A549 (cell line): Measurements from ENCODE around the gene ITM2C. TPM values are rescaled to one million over a fixed set of nuclear protein-coding genes. Genes with fewer than 3 reads are reported as not detected.
A peak's percentile ranks its signal among the peaks of the same experiment; 100 is the strongest.

Source experiments
- ATAC-seq, 2 experiments: fragments of 200-7000 bp in 1 of 2; fragments of >200 bp in 1 of 2; cut with Nextera tagmentation in 1 of 2; cut with Tn5 transposase in 1 of 2; 3 replicates each; pipeline versions ENCODE4 v1.8.0 to v1.9.1; 2018 to 2020; ENCODE audit warnings: mild to moderate bottlenecking in 1 of 2, moderate library complexity in 1 of 2
- CTCF ChIA-PET: fragments of 300-600 bp; sonication (Branson Sonifier 250); formaldehyde crosslinking; extraction: SDS; loops from one replicate; lab custom pipeline; 2021; ENCODE audit warnings: antibody characterized with exemption, inconsistent platforms; lab: Yijun Ruan, JAX
- POLR2A ChIA-PET: fragments of 350-600 bp; formaldehyde crosslinking; extraction: SDS; loops from one replicate; lab custom pipeline; 2021; ENCODE audit warnings: antibody characterized with exemption, inconsistent platforms; lab: Yijun Ruan, JAX
- DNase-seq, 2 experiments: peaks; one replicate each; pipeline versions ENCODE4 v3.0.0 to v3.0.0-alpha.2; 2011 to 2016; ENCODE audit warnings: low read depth in 1 of 2, low spot score in 1 of 2
- FAIRE-seq: peaks from 2 replicates; lab custom pipeline; 2011; peaks lifted over from hg19 to GRCh38; lab: Jason Lieb, UNC
- H3K27ac ChIP-seq, 2 experiments: fragments of >200 bp; sonication (Bioruptor Twin); formaldehyde crosslinking; 3 replicates each; pipeline ENCODE4 v1.5.1; 2016 to 2017
- H3K4me1 ChIP-seq: fragments of >200 bp; sonication (Bioruptor Twin); formaldehyde crosslinking; 3 replicates; pipeline ENCODE4 v1.6.1; 2016
- H3K4me2 ChIP-seq: fragments of >200 bp; sonication (Bioruptor Twin); formaldehyde crosslinking; 3 replicates; pipeline ENCODE4 v1.6.1; 2016
- H3K4me3 ChIP-seq: fragments of >200 bp; sonication (Bioruptor Twin); formaldehyde crosslinking; 3 replicates; pipeline ENCODE4 v1.5.1; 2016
- H3K9me3 ChIP-seq: fragments of >200 bp; sonication (Bioruptor Twin); formaldehyde crosslinking; 3 replicates; pipeline ENCODE4 v1.6.1; 2016
- CBX2 ChIP-seq: fragments of 200-600 bp; sonication (generic); IDR thresholded peaks from 2 replicates; pipeline ENCODE4 v1.6.1; 2016; ENCODE audit warnings: low read depth, mild to moderate bottlenecking, borderline replicate concordance
- CBX8 ChIP-seq: fragments of 200-600 bp; sonication (generic); IDR thresholded peaks from 2 replicates; pipeline ENCODE4 v1.6.1; 2016
- EHF ChIP-seq: fragments of 250-450 bp; sonication (Bioruptor Pico); IDR thresholded peaks from 2 replicates; pipeline ENCODE4 v1.5.0; 2020; ENCODE audit warnings: mild to moderate bottlenecking
- EP300 ChIP-seq, 2 experiments: fragments of >200 bp; sonication (Bioruptor Twin); formaldehyde crosslinking; IDR thresholded peaks; 2 replicates in 1 of 2; 3 replicates in 1 of 2; pipeline ENCODE4 v1.6.1; 2016 to 2017
- FOSB ChIP-seq: fragments of 250-450 bp; sonication (Bioruptor Pico); IDR thresholded peaks from 2 replicates; pipeline ENCODE4 v1.5.0; 2020; ENCODE audit warnings: mild to moderate bottlenecking, moderate library complexity
- FOSL2 ChIP-seq, 2 experiments: fragments of 450-650 bp in 1 of 2; fragments of >200 bp in 1 of 2; sonication (Bioruptor Twin) in 1 of 2; formaldehyde crosslinking; IDR thresholded peaks; 2 replicates each; pipeline versions ENCODE4 v1.5.0 to v1.6.1; 2016 to 2020; ENCODE audit warnings: mild to moderate bottlenecking in 1 of 2, moderate library complexity in 1 of 2
- GATA3 ChIP-seq: IDR thresholded peaks from 2 replicates; pipeline ENCODE4 v1.6.1; 2012; ENCODE audit warnings: borderline replicate concordance
- JUNB ChIP-seq: fragments of >200 bp; sonication (Bioruptor Twin); formaldehyde crosslinking; IDR thresholded peaks from 2 replicates; pipeline ENCODE4 v1.6.1; 2016
- KDM5A ChIP-seq: fragments of 200-600 bp; sonication (generic); IDR thresholded peaks from 2 replicates; pipeline ENCODE4 v1.6.1; 2016; ENCODE audit warnings: antibody characterized with exemption, mild to moderate bottlenecking
- MAFK ChIP-seq: fragments of 450-650 bp; IDR thresholded peaks from 2 replicates; pipeline ENCODE4 v1.6.1; 2014; ENCODE audit not compliant: partially characterized antibody
- POLR2A ChIP-seq: IDR thresholded peaks from 2 replicates; pipeline ENCODE4 v1.6.1; 2012; ENCODE audit warnings: mild to moderate bottlenecking, low read length
- POLR2AphosphoS2 ChIP-seq: conservative IDR thresholded peaks from 2 replicates; pipeline ENCODE4 v1.6.1; 2012; ENCODE audit warnings: low read length, improper control_type of control experiment, inconsistent platforms
- RAD21 ChIP-seq, 2 experiments: fragments of >200 bp in 1 of 2; sonication (Bioruptor Twin) in 1 of 2; formaldehyde crosslinking in 1 of 2; IDR thresholded peaks in 1 of 2; conservative IDR thresholded peaks in 1 of 2; 2 replicates in 1 of 2; 3 replicates in 1 of 2; pipeline ENCODE4 v1.6.1; 2012 to 2018; ENCODE audit warnings: inconsistent platforms in 1 of 2
- RFX5 ChIP-seq: fragments of 450-650 bp; IDR thresholded peaks from 2 replicates; pipeline ENCODE4 v1.7.1; 2014; ENCODE audit warnings: antibody characterized with exemption, mild to moderate bottlenecking, moderate library complexity
- SMC3 ChIP-seq: fragments of >200 bp; sonication (Bioruptor Twin); formaldehyde crosslinking; IDR thresholded peaks from 3 replicates; pipeline ENCODE4 v1.6.1; 2018; ENCODE audit warnings: inconsistent platforms
- ZFP36 ChIP-seq: fragments of 450-650 bp; IDR thresholded peaks from 2 replicates; pipeline ENCODE4 v1.6.1; 2014; ENCODE audit warnings: borderline replicate concordance; ENCODE audit not compliant: partially characterized antibody
- WGBS: methylation state at CpG from one replicate; pipeline ENCODE4 v1.1.6; 2017; ENCODE audit errors: missing lambda C conversion rate; 5-methylcytosine and 5-hydroxymethylcytosine counted together
- polyA plus RNA-seq, 4 experiments: library from polyadenylated mRNA; depleted of rRNA in 3 of 4; stranded (reverse); fragments of >200 nt; fragmentation: RNase III in 1 of 4; extraction: RNeasy Plus Mini Kit Qiagen cat#74134 plus additional on column Dnase treatment in 1 of 4; gene quantifications; 2 replicates in 3 of 4; 3 replicates in 1 of 4; pipeline ENCODE4 v1.2.3, GENCODE V29; 2011 to 2017
- TF ChIP-seq, protein P1 (sequence below): fragments of 250-450 bp; sonication (Bioruptor Pico); IDR thresholded peaks from 2 replicates; pipeline ENCODE4 v1.5.0; 2021; ENCODE audit warnings: mild to moderate bottlenecking, moderate library complexity, borderline replicate concordance
- TF ChIP-seq, protein P2 (sequence below): fragments of 200-600 bp; sonication (generic); IDR thresholded peaks from 2 replicates; pipeline ENCODE4 v1.6.1; 2016; ENCODE audit warnings: antibody characterized with exemption, mild to moderate bottlenecking, moderate library complexity
- TF ChIP-seq, protein P3 (sequence below): fragments of >200 bp; sonication (Bioruptor Twin); formaldehyde crosslinking; IDR thresholded peaks from 3 replicates; pipeline ENCODE4 v1.5.1; 2016
- TF ChIP-seq, protein P4 (sequence below): IDR thresholded peaks from 2 replicates; pipeline ENCODE4 v1.6.1; 2012; ENCODE audit warnings: low read depth, borderline replicate concordance
- TF ChIP-seq, protein P5 (sequence below): IDR thresholded peaks from 2 replicates; pipeline ENCODE4 v1.6.1; 2012

Gene ITM2C
- polyA plus RNA-seq, 2 of the 4 experiments (the other 2 are of a cell fraction) = 84.0 to 88.1 TPM

DNA sequence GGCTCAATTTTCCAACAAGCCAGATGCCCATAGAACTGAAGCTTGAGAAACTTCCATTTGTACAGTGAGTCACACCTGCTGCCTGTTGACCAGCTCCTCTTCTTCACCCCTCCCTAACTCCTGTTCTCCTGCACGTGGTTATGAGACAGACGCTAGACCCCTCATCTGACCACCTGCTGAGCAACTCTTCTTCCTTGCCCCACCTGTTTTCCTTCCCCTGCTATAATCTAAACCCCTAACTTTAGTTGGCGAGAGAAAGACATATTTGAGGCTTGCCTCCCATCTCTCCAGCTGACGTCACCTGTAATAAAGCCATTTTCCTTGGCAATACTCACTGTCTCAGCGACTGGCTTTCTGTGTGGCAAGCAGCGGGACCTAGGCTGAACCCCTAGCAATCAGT, 22.3 kb upstream of the ITM2C start (continued):
- TF ChIP-seq, protein P1, sequence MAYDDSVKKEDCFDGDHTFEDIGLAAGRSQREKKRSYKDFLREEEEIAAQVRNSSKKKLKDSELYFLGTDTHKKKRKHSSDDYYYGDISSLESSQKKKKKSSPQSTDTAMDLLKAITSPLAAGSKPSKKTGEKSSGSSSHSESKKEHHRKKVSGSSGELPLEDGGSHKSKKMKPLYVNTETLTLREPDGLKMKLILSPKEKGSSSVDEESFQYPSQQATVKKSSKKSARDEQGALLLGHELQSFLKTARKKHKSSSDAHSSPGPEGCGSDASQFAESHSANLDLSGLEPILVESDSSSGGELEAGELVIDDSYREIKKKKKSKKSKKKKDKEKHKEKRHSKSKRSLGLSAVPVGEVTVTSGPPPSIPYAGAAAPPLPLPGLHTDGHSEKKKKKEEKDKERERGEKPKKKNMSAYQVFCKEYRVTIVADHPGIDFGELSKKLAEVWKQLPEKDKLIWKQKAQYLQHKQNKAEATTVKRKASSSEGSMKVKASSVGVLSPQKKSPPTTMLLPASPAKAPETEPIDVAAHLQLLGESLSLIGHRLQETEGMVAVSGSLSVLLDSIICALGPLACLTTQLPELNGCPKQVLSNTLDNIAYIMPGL = no peak
- no peak for TF ChIP-seq RFX5
- no peak for TF ChIP-seq MAFK
- no peak for TF ChIP-seq EHF (CRISPR knock-in tag)
- TF ChIP-seq GATA3 = no peak
- TF ChIP-seq JUNB = no peak

DNA sequence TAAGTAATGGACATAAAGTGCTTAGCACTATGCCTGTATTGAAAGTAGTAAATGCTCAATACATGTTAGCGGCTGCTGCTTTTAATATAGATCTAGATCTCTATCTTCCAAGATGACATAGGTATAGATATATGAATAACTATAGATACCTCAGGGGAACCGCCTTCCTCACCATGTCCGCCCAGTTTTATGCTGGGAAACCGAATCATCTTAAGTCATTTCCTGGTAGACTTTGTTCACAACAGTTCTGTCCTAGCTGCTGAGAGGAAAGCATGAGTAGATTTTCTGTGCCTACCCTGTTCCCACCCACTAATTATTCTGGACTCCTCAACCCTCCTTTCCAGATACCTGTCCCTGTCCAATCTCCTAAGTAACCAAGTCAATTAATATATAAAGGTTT, 21.6 kb upstream of the ITM2C start:
- H3K9me3 ChIP-seq = peaks cover 8% of the 10 kb centered on the region; the same call in 1 of the 3 replicates
- 65% methylated on average over 4 of the region's 4 CpGs for WGBS
- no peak overlapping the region for H3K27ac ChIP-seq
- TF ChIP-seq FOSB (no peak), EP300 (IDR thresholded peaks at IDR 0.05) (no peak), CBX2 (no peak), FOSL2 (IDR thresholded peaks at IDR 0.05) (no peak), FOSL2 (CRISPR knock-in tag; IDR thresholded peaks at IDR 0.05) (no peak), CBX8 (no peak), GATA3 (no peak), SMC3 (no peak)
- TF ChIP-seq, protein P2, sequence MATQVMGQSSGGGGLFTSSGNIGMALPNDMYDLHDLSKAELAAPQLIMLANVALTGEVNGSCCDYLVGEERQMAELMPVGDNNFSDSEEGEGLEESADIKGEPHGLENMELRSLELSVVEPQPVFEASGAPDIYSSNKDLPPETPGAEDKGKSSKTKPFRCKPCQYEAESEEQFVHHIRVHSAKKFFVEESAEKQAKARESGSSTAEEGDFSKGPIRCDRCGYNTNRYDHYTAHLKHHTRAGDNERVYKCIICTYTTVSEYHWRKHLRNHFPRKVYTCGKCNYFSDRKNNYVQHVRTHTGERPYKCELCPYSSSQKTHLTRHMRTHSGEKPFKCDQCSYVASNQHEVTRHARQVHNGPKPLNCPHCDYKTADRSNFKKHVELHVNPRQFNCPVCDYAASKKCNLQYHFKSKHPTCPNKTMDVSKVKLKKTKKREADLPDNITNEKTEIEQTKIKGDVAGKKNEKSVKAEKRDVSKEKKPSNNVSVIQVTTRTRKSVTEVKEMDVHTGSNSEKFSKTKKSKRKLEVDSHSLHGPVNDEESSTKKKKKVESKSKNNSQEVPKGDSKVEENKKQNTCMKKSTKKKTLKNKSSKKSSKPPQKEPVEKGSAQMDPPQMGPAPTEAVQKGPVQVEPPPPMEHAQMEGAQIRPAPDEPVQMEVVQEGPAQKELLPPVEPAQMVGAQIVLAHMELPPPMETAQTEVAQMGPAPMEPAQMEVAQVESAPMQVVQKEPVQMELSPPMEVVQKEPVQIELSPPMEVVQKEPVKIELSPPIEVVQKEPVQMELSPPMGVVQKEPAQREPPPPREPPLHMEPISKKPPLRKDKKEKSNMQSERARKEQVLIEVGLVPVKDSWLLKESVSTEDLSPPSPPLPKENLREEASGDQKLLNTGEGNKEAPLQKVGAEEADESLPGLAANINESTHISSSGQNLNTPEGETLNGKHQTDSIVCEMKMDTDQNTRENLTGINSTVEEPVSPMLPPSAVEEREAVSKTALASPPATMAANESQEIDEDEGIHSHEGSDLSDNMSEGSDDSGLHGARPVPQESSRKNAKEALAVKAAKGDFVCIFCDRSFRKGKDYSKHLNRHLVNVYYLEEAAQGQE = no peak
- POLR2A ChIA-PET = no interaction called here
- peaks cover 7% of the 10 kb centered on the region; the same call in 2 of the 3 replicates for H3K4me1 ChIP-seq
- CTCF ChIA-PET = interaction anchor here (1.4 kb wide), 1 partner anchor 210 kb away, joined by 3 read pairs; no protein-coding TSS in a partner anchor
- no peak overlapping the region for H3K4me2 ChIP-seq
- FAIRE-seq = no peak
- H3K4me3 ChIP-seq = no peak overlapping the region
- no peak for ATAC-seq
- no peak for DNase-seq

DNA sequence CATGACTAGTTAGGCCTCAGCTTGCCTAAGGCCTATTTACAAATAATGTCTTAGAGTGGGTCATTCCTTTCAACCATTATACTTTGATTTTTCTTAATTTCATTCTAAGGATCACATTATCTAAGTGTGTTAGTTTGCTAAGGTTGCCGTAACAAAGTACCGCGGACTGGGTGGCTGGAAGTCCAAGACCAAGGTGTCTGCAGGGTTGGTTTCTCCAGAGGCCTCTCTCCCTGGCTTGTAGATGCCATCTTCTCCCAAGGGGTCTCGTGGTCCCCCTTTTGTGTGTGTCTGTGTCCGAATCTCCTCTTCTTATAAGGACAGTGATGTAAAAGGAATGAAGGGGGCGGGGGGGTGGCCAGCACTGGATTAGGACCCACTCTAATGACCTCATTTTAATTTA, 18.4 kb upstream of the ITM2C start:
- ATAC-seq = no peak
- no peak for TF ChIP-seq POLR2A
- no peak for TF ChIP-seq EHF (CRISPR knock-in tag)
- TF ChIP-seq POLR2AphosphoS2 = no peak
- no peak for TF ChIP-seq KDM5A
- Histone ChIP-seq H3K4me2 (no peak overlapping the region), H3K9me3 (no peaks in the 10 kb centered on the region), H3K4me1 (peaks cover 7% of the 10 kb centered on the region; the same call in 2 of the 3 replicates), H3K4me3 (no peak overlapping the region), H3K27ac (no peak overlapping the region)
- CTCF ChIA-PET = interaction anchor here (1.9 to 4.5 kb wide), 3 partner anchors 9 to 113 kb away, joined by 4 to 30 read pairs (median 29); no protein-coding TSS in a partner anchor
- POLR2A ChIA-PET = no interaction called here
- no peak for DNase-seq
- no peak for FAIRE-seq
- 71% methylated on average over 6 of the region's 6 CpGs for WGBS

DNA sequence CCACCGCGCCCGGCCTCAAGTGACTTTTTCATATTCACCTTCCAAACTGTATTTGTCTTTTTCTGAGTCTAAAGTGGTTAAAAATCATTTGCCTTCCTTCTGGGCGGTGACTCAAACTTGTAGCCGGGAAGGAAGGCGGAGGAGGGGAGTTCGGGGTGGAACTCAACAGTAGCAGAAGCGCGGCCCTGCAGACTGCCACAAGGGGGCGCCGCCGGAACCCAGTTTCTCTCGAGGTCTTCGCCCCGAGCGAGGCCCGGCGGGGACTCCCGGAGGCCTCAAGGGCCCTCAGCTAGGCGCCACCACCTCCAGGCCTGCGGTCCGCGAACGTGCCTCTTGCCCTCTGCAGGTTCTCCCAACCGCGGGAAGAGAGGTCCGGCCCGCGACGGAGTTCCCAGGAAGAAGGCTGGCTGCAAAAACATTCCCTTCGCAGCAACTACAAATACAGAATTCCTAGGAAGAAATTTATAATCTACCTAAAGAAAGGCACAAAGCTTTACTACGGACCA, 16.8 kb upstream of the ITM2C start:
- TF ChIP-seq FOSL2 (IDR thresholded peaks at IDR 0.05) = no peak
- no peak for TF ChIP-seq FOSL2 (CRISPR knock-in tag; IDR thresholded peaks at IDR 0.05)
- peak; percentile 49 to 65 for TF ChIP-seq RAD21 (conservative IDR thresholded peaks at IDR 0.05 in 1 of 2, IDR thresholded peaks at IDR 0.05 in 1 of 2)
- no peak for TF ChIP-seq EP300 (IDR thresholded peaks at IDR 0.05)
- TF ChIP-seq, protein P3, sequence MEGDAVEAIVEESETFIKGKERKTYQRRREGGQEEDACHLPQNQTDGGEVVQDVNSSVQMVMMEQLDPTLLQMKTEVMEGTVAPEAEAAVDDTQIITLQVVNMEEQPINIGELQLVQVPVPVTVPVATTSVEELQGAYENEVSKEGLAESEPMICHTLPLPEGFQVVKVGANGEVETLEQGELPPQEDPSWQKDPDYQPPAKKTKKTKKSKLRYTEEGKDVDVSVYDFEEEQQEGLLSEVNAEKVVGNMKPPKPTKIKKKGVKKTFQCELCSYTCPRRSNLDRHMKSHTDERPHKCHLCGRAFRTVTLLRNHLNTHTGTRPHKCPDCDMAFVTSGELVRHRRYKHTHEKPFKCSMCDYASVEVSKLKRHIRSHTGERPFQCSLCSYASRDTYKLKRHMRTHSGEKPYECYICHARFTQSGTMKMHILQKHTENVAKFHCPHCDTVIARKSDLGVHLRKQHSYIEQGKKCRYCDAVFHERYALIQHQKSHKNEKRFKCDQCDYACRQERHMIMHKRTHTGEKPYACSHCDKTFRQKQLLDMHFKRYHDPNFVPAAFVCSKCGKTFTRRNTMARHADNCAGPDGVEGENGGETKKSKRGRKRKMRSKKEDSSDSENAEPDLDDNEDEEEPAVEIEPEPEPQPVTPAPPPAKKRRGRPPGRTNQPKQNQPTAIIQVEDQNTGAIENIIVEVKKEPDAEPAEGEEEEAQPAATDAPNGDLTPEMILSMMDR = peak; percentile 87
- TF ChIP-seq, protein P4, sequence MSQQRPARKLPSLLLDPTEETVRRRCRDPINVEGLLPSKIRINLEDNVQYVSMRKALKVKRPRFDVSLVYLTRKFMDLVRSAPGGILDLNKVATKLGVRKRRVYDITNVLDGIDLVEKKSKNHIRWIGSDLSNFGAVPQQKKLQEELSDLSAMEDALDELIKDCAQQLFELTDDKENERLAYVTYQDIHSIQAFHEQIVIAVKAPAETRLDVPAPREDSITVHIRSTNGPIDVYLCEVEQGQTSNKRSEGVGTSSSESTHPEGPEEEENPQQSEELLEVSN = peak; percentile 50; the same call in 1 of the 2 replicates
- TF ChIP-seq SMC3 = peak; percentile 76
- TF ChIP-seq ZFP36 = no peak
- TF ChIP-seq, protein P5, sequence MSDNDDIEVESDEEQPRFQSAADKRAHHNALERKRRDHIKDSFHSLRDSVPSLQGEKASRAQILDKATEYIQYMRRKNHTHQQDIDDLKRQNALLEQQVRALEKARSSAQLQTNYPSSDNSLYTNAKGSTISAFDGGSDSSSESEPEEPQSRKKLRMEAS = peak; percentile 61; the same call in 1 of the 2 replicates
- TF ChIP-seq, all 56 proteins: peak for 5
- peak overlapping the region; percentile 67 for H3K4me2 ChIP-seq
- FAIRE-seq (no peak), DNase-seq (peak; percentile 76 to 83), ATAC-seq (peak; percentile 94 to 96)
- H3K4me3 ChIP-seq = no peak overlapping the region
- H3K9me3 ChIP-seq = peaks cover 5% of the 10 kb centered on the region; the same call in 1 of the 3 replicates
- no peaks in the 10 kb centered on the region; the same call in 2 of the 3 replicates for H3K4me1 ChIP-seq
- peak overlapping the region in 1 of 2 experiments; percentile 48; a peak in 1 of 6 replicates for H3K27ac ChIP-seq
- ChIA-PET CTCF (interaction anchor here (0.6 to 4.5 kb wide), 29 partner anchors 8 to 160 kb away, joined by 3 to 30 read pairs (median 5); partner anchors contain the start of gene ITM2C), POLR2A (no interaction called here)
- 7% methylated on average over 32 of the region's 32 CpGs for WGBS
